CD4-positive, CD25-positive, alpha-beta regulatory T cell (primary cell): Measurements from ENCODE around the gene ZMYND8. TPM values are rescaled to one million over a fixed set of nuclear protein-coding genes. Genes with fewer than 3 reads are reported as not detected.

Experiments
- ATAC-seq, 2 donors: fragments of 150-1000 bp; cut with Tn5 transposase; one replicate each; pipeline ENCODE4 v1.10.0; 2021; ENCODE audit warnings: low read depth in 2 of 2, moderate number of reproducible peaks in 2 of 2, moderate library complexity in 1 of 2
- DNase-seq, 3 donors: peaks; one replicate each; pipeline versions ENCODE4 v3.0.0 to v3.0.0-alpha.2; 2012 to 2022; ENCODE audit warnings: mixed read lengths in 1 of 3
- H3K27ac ChIP-seq: one replicate; pipeline ENCODE4 v1.7.0; 2013; ENCODE audit warnings: mild to moderate bottlenecking, low read length; ENCODE audit not compliant: insufficient read depth, poor library complexity, severe bottlenecking
- H3K27me3 ChIP-seq: one replicate; pipeline ENCODE4 v1.7.0; 2013; ENCODE audit warnings: low read length; ENCODE audit not compliant: control insufficient read depth, insufficient read depth
- H3K36me3 ChIP-seq: one replicate; pipeline ENCODE4 v1.7.0; 2013; ENCODE audit warnings: mild to moderate bottlenecking, low read length, moderate library complexity; ENCODE audit not compliant: control insufficient read depth, insufficient read depth
- H3K4me1 ChIP-seq: 2 replicates; pipeline ENCODE4 v1.7.0; 2013; ENCODE audit warnings: mild to moderate bottlenecking, low read length; ENCODE audit not compliant: insufficient read depth, control insufficient read depth, poor library complexity, severe bottlenecking
- H3K4me3 ChIP-seq: one replicate; pipeline ENCODE4 v1.7.0; 2013; ENCODE audit warnings: low read depth, mild to moderate bottlenecking, low read length, moderate library complexity
- H3K9me3 ChIP-seq, 2 experiments: 1 replicate in 1 of 2; 2 replicates in 1 of 2; pipeline ENCODE4 v1.7.0; 2013; ENCODE audit warnings: low read length in 2 of 2, mild to moderate bottlenecking in 1 of 2, moderate library complexity in 1 of 2; ENCODE audit not compliant: control insufficient read depth in 2 of 2
- H3K27ac Mint-ChIP-seq, 3 donors: one replicate each; pipeline ENCODE4 v1.8.0; 2020 to 2022; ENCODE audit warnings: mild to moderate bottlenecking in 3 of 3, mixed read lengths in 3 of 3, moderate library complexity in 2 of 3
- H3K27me3 Mint-ChIP-seq: one replicate; pipeline ENCODE4 v1.8.0; 2022; ENCODE audit warnings: mild to moderate bottlenecking, mixed read lengths
- H3K36me3 Mint-ChIP-seq: one replicate; pipeline ENCODE4 v1.8.0; 2020; ENCODE audit warnings: mixed read lengths
- H3K4me1 Mint-ChIP-seq, 4 donors: one replicate each; pipeline ENCODE4 v1.8.0; 2020 to 2022; ENCODE audit warnings: mixed read lengths in 4 of 4, mild to moderate bottlenecking in 1 of 4
- H3K4me3 Mint-ChIP-seq, 4 donors: one replicate each; pipeline ENCODE4 v1.8.0; 2020 to 2022; ENCODE audit warnings: mild to moderate bottlenecking in 4 of 4, mixed read lengths in 4 of 4, moderate library complexity in 3 of 4
- H3K9me3 Mint-ChIP-seq, 7 donors: one replicate each; pipeline ENCODE4 v1.8.0; 2020 to 2022; ENCODE audit warnings: mixed read lengths in 7 of 7, mild to moderate bottlenecking in 3 of 7, moderate library complexity in 2 of 7
- polyA plus RNA-seq, 4 donors: library from polyadenylated mRNA; unstranded; fragments of 300-500 nt; fragmentation: Illumina TruSeq; gene quantifications; one replicate each; pipeline ENCODE4 v1.2.3, GENCODE V29; 2021
- total RNA-seq: library from RNA; stranded (reverse); gene quantifications from one replicate; pipeline ENCODE4 v1.2.3, GENCODE V29; 2022

Gene ZMYND8
- total and polyA plus RNA-seq, 5 donors from 2014 or later, result 7.5 to 47.2 (median 8.9) TPM

- Mint-ChIP-seq H3K4me1 (peaks cover 5 to 28% (median 23%) of the 10 kb centered on the region in 4 donors), H3K36me3 (peaks cover 24% of the 10 kb centered on the region), H3K9me3 (no peaks in the 10 kb centered on the region), H3K4me3 (no peak overlapping the region), H3K27me3 (no peaks in the 10 kb centered on the region), H3K27ac (peak overlapping the region in 1 of 3 donors; percentile 78)
- DNase-seq, result no peak
- Histone ChIP-seq H3K36me3 (peaks cover 65% of the 10 kb centered on the region), H3K27me3 (no peaks in the 10 kb centered on the region), H3K27ac (no peak overlapping the region), H3K9me3 (no peaks in the 10 kb centered on the region), H3K4me3 (no peak overlapping the region), H3K4me1 (no peaks in the 10 kb centered on the region)
- ATAC-seq, result no peak
These were observed 50.4 kb downstream of the ZMYND8 start for GRCh38 chr20:47306095-47306494.

- peaks cover 21% of the 10 kb centered on the region for H3K36me3 Mint-ChIP-seq
- peaks cover 66% of the 10 kb centered on the region for H3K36me3 ChIP-seq
- H3K27ac Mint-ChIP-seq, result peak overlapping the region in 1 of 3 donors; percentile 78
- no peaks in the 10 kb centered on the region for H3K4me1 ChIP-seq
- no peaks in the 10 kb centered on the region for H3K27me3 Mint-ChIP-seq
- no peak overlapping the region for H3K4me3 Mint-ChIP-seq
- DNase-seq, result peak in 1 of 3 donors; percentile 20
- H3K27me3 ChIP-seq, result no peaks in the 10 kb centered on the region
- no peak for ATAC-seq
- no peak overlapping the region for H3K27ac ChIP-seq
- peaks cover 5 to 26% (median 22%) of the 10 kb centered on the region in 4 donors for H3K4me1 Mint-ChIP-seq
- no peaks in the 10 kb centered on the region for H3K9me3 ChIP-seq
- H3K4me3 ChIP-seq, result no peak overlapping the region
- no peaks in the 10 kb centered on the region for H3K9me3 Mint-ChIP-seq
These were observed 50.8 kb downstream of the ZMYND8 start for GRCh38 chr20:47305667-47306066.

GRCh38 chr20:47304287-47304686, 52.2 kb downstream of the ZMYND8 start:
- Mint-ChIP-seq H3K9me3 (no peaks in the 10 kb centered on the region), H3K27ac (peak overlapping the region in 2 of 3 donors; percentile 55 to 56), H3K36me3 (peaks cover 25% of the 10 kb centered on the region), H3K4me1 (peaks cover 5 to 31% (median 23%) of the 10 kb centered on the region in 4 donors), H3K27me3 (no peaks in the 10 kb centered on the region), H3K4me3 (no peak overlapping the region)
- Histone ChIP-seq H3K36me3 (peaks cover 59% of the 10 kb centered on the region), H3K9me3 (no peaks in the 10 kb centered on the region), H3K27ac (no peak overlapping the region), H3K4me1 (no peaks in the 10 kb centered on the region), H3K4me3 (no peak overlapping the region), H3K27me3 (no peaks in the 10 kb centered on the region)
- DNase-seq, result no peak
- no peak for ATAC-seq

- no peaks in the 10 kb centered on the region for H3K27me3 Mint-ChIP-seq
- peaks cover 5 to 31% (median 23%) of the 10 kb centered on the region in 4 donors for H3K4me1 Mint-ChIP-seq
- peaks cover 25% of the 10 kb centered on the region for H3K36me3 Mint-ChIP-seq
- H3K27ac Mint-ChIP-seq, result peak overlapping the region in 2 of 3 donors; percentile 15 to 56
- no peak overlapping the region for H3K4me3 Mint-ChIP-seq
- no peaks in the 10 kb centered on the region for H3K27me3 ChIP-seq
- no peaks in the 10 kb centered on the region for H3K9me3 ChIP-seq
- H3K27ac ChIP-seq, result no peak overlapping the region
- H3K36me3 ChIP-seq, result peaks cover 59% of the 10 kb centered on the region
- ATAC-seq (no peak), DNase-seq (no peak)
- no peaks in the 10 kb centered on the region for H3K4me1 ChIP-seq
- H3K9me3 Mint-ChIP-seq, result no peaks in the 10 kb centered on the region
- no peak overlapping the region for H3K4me3 ChIP-seq
These were observed 52.8 kb downstream of the ZMYND8 start for GRCh38 chr20:47303736-47304135.

- no peaks in the 10 kb centered on the region for H3K27me3 ChIP-seq
- no peak for DNase-seq
- no peak overlapping the region for H3K27ac ChIP-seq
- H3K4me1 ChIP-seq, result no peaks in the 10 kb centered on the region
- Mint-ChIP-seq H3K4me3 (no peak overlapping the region), H3K36me3 (peaks cover 41% of the 10 kb centered on the region), H3K27ac (peak overlapping the region in 1 of 3 donors; percentile 59), H3K9me3 (no peaks in the 10 kb centered on the region), H3K27me3 (no peaks in the 10 kb centered on the region), H3K4me1 (peaks cover 0 to 25% (median 17%) of the 10 kb centered on the region in 4 donors)
- no peak for ATAC-seq
- H3K4me3 ChIP-seq, result no peak overlapping the region
- H3K36me3 ChIP-seq, result peaks cover 68% of the 10 kb centered on the region
- no peaks in the 10 kb centered on the region for H3K9me3 ChIP-seq
These were observed 56.4 kb downstream of the ZMYND8 start for GRCh38 chr20:47300071-47300470.

GRCh38 chr20:47298624-47299023, 57.9 kb downstream of the ZMYND8 start:
- DNase-seq (no peak), ATAC-seq (no peak)
- Mint-ChIP-seq H3K27ac (no peak overlapping the region), H3K9me3 (no peaks in the 10 kb centered on the region), H3K4me3 (no peak overlapping the region), H3K36me3 (peaks cover 49% of the 10 kb centered on the region), H3K4me1 (peaks cover 0 to 18% (median 9%) of the 10 kb centered on the region in 4 donors), H3K27me3 (no peaks in the 10 kb centered on the region)
- Histone ChIP-seq H3K4me3 (no peak overlapping the region), H3K27me3 (no peaks in the 10 kb centered on the region), H3K27ac (no peak overlapping the region), H3K36me3 (peaks cover 74% of the 10 kb centered on the region), H3K4me1 (no peaks in the 10 kb centered on the region), H3K9me3 (no peaks in the 10 kb centered on the region)

- no peaks in the 10 kb centered on the region for H3K9me3 ChIP-seq
- H3K4me1 Mint-ChIP-seq, result peaks cover 0 to 11% (median 7%) of the 10 kb centered on the region in 4 donors
- peaks cover 70% of the 10 kb centered on the region for H3K36me3 ChIP-seq
- H3K9me3 Mint-ChIP-seq, result no peaks in the 10 kb centered on the region
- no peaks in the 10 kb centered on the region for H3K27me3 ChIP-seq
- no peaks in the 10 kb centered on the region for H3K27me3 Mint-ChIP-seq
- no peaks in the 10 kb centered on the region for H3K4me1 ChIP-seq
- no peak overlapping the region for H3K27ac ChIP-seq
- no peak overlapping the region for H3K4me3 ChIP-seq
- no peak overlapping the region for H3K4me3 Mint-ChIP-seq
- ATAC-seq, result no peak
- H3K27ac Mint-ChIP-seq, result peak overlapping the region in 1 of 3 donors; percentile 26
- no peak for DNase-seq
- peaks cover 52% of the 10 kb centered on the region for H3K36me3 Mint-ChIP-seq
These were observed 58.8 kb downstream of the ZMYND8 start for GRCh38 chr20:47297746-47298145.

GRCh38 chr20:47296950-47297349, 59.5 kb downstream of the ZMYND8 start:
- no peaks in the 10 kb centered on the region for H3K9me3 Mint-ChIP-seq
- peaks cover 0 to 8% (median 3%) of the 10 kb centered on the region in 4 donors for H3K4me1 Mint-ChIP-seq
- Histone ChIP-seq H3K27ac (no peak overlapping the region), H3K27me3 (no peaks in the 10 kb centered on the region), H3K9me3 (no peaks in the 10 kb centered on the region), H3K4me3 (no peak overlapping the region), H3K4me1 (no peaks in the 10 kb centered on the region), H3K36me3 (peaks cover 75% of the 10 kb centered on the region)
- H3K4me3 Mint-ChIP-seq, result no peak overlapping the region
- ATAC-seq (no peak), DNase-seq (no peak)
- peak overlapping the region in 1 of 3 donors; percentile 46 for H3K27ac Mint-ChIP-seq
- peaks cover 56% of the 10 kb centered on the region for H3K36me3 Mint-ChIP-seq
- no peaks in the 10 kb centered on the region for H3K27me3 Mint-ChIP-seq
